AG04450 (cell line): Measurements from ENCODE around the gene ZNF831. TPM values are rescaled to one million over a fixed set of nuclear protein-coding genes. Genes with fewer than 3 reads are reported as not detected.

Source experiments
- CTCF ChIA-PET: fragments of 300-600, 350-600 bp; formaldehyde crosslinking; extraction: SDS; loops from one replicate; lab custom pipeline; 2022; ENCODE audit warnings: antibody characterized with exemption, inconsistent platforms; lab: Charles Lee
- POLR2A ChIA-PET: fragments of 350-600 bp; formaldehyde crosslinking; extraction: SDS; loops from one replicate; lab custom pipeline; 2021; ENCODE audit warnings: antibody characterized with exemption, inconsistent platforms; lab: Yijun Ruan, JAX
- DNase-seq: peaks from one replicate; pipeline ENCODE4 v3.0.0-alpha.2; 2011; ENCODE audit warnings: low read depth, low spot score
- H3K27ac ChIP-seq: one replicate; pipeline ENCODE4 v1.5.1; 2012; ENCODE audit warnings: low read depth, low read length, control low read depth
- H3K27me3 ChIP-seq: one replicate; pipeline ENCODE4 v1.6.0; 2012; ENCODE audit warnings: low read length; ENCODE audit not compliant: control insufficient read depth, insufficient read depth
- H3K4me3 ChIP-seq: 2 replicates; pipeline ENCODE4 v1.5.1; 2011; ENCODE audit warnings: mild to moderate bottlenecking, low read depth, low read length, control low read depth
- H3K9me3 ChIP-seq: 2 replicates; pipeline ENCODE4 v1.5.1; 2012; ENCODE audit warnings: low read length; ENCODE audit not compliant: control insufficient read depth, insufficient read depth
- CTCF ChIP-seq: IDR thresholded peaks from 2 replicates; pipeline ENCODE4 v1.5.1; 2011; ENCODE audit warnings: low read depth, low read length, control low read depth, inconsistent platforms
- polyA plus RNA-seq: library from polyadenylated mRNA; depleted of rRNA; stranded (reverse); fragments of >200 nt; gene quantifications from 2 replicates; pipeline ENCODE4 v1.2.3, GENCODE V29; 2011

The ZNF831 gene
- polyA plus RNA-seq, 1 experiment, result not detected

- Histone ChIP-seq H3K9me3 (no peaks in the 10 kb centered on the region), H3K4me3 (no peak overlapping the region), H3K27me3 (no peaks in the 10 kb centered on the region), H3K27ac (no peak overlapping the region)
- CTCF ChIA-PET, result no interaction called here
- POLR2A ChIA-PET, result no interaction called here
- DNase-seq, result no peak
- no peak for TF ChIP-seq CTCF
Measured at GRCh38 chr20:59159091-59159490, 4.5 kb upstream of the ZNF831 start.

GRCh38 chr20:59159493-59160376 lies 3.9 kb upstream of the ZNF831 start:
- POLR2A ChIA-PET, result no interaction called here
- no peak overlapping the region for H3K4me3 ChIP-seq
- no peaks in the 10 kb centered on the region for H3K9me3 ChIP-seq
- H3K27ac ChIP-seq, result no peak overlapping the region
- CTCF ChIA-PET, result interaction anchor here (0.6 kb wide), 1 partner anchor 1052 kb away, joined by 3 read pairs; no protein-coding TSS in a partner anchor
- TF ChIP-seq CTCF, result no peak
- DNase-seq, result no peak
- no peaks in the 10 kb centered on the region for H3K27me3 ChIP-seq

DNA sequence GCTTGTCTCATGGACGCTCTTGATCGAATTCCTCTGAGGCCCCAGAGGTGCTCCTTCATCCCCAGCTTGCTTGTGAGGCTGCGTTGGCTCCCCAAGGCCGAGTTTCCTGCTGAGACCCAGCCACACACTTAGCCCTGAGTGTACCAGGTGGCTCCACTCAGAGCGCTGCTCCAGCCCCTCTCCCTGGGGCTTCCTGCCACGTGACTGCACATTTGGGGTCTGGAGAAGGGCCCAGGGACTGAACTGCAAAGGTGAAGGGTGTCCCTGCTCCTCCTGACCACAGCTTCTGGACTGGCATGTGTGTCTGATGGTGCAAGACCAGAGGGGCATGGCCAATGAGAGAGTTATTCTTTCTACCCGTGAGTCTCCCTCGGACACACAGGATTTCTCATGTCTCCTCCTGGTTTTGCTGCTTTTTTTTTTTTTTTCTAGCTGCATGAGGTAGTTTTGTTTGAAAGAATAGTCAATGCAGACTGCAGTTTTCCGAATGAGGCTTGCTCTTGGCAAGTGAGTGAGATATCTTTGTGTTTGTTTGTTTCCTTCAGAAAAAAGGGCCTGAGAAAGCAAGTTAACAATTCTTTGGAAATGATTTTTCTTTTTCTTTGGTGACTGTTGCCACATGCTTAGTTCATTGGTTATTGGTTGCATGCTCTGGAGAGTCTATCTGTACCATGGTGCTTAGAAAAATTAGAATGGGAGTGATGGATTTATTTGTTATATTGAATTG lies 3.1 kb upstream of the ZNF831 start:
- Histone ChIP-seq H3K27ac (no peak overlapping the region), H3K4me3 (no peak overlapping the region), H3K27me3 (no peaks in the 10 kb centered on the region), H3K9me3 (no peaks in the 10 kb centered on the region)
- no peak for DNase-seq
- no peak for TF ChIP-seq CTCF
- ChIA-PET POLR2A (no interaction called here), CTCF (no interaction called here)

DNA sequence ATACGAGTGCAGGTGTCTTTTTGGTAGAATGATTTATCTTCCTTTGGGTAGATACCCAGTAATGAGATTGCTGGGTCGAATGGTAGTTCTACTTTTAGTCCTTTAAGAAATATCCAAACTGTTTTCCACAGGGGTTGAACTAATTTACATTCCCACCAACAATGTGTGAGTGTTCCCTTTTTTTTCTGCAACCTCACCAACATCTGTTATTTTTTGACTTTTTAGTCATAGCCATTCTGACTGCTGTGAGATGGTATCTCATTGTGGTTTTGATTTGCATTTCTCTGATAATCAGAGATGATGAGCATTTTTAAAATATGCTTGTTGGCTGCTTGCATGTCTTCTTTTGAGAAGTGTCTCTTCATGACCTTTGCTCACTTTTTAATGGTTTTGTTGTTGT lies 1.9 kb upstream of the ZNF831 start:
- H3K4me3 ChIP-seq, result no peak overlapping the region
- H3K9me3 ChIP-seq, result no peaks in the 10 kb centered on the region
- H3K27me3 ChIP-seq, result no peaks in the 10 kb centered on the region
- ChIA-PET CTCF (no interaction called here), POLR2A (no interaction called here)
- no peak for TF ChIP-seq CTCF
- no peak for DNase-seq
- no peak overlapping the region for H3K27ac ChIP-seq
